Body of pancreas (tissue), 4 donors: ENCODE measurements around the gene NELFCD.

ENCODE experiments used
- POLR2A ChIP-seq, 3 donors: fragments of 450-650 bp; IDR thresholded peaks; one replicate each; pipeline ENCODE4 v1.6.1; 2016; ENCODE audit warnings: antibody characterized with exemption in 3 of 3, mild to moderate bottlenecking in 2 of 3
- TF ChIP-seq, protein P1 (sequence below), 7 experiments: fragments of 450-650 bp in 4 of 7; fragments of 200-600 bp in 3 of 7; sonication (generic) in 3 of 7; IDR thresholded peaks; one replicate each; pipeline ENCODE4 v1.5.1; 2016 to 2019; ENCODE audit warnings: antibody characterized with exemption in 7 of 7

DNA sequence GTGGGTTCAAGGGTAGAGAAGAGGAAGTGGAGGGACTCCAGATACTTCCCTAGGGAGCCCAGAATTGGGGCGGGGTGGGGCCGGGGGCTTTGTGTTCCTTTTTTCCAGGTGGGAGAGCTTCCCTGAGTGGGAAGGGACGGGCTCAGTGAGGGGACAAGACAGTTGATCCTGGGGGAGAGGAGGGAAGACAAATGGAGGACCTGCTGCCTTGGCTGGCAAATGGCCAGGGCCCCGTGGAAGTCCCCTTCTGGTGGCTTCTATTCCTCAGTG is 23.4 kb downstream of the NELFCD start:
- TF ChIP-seq, protein P1, sequence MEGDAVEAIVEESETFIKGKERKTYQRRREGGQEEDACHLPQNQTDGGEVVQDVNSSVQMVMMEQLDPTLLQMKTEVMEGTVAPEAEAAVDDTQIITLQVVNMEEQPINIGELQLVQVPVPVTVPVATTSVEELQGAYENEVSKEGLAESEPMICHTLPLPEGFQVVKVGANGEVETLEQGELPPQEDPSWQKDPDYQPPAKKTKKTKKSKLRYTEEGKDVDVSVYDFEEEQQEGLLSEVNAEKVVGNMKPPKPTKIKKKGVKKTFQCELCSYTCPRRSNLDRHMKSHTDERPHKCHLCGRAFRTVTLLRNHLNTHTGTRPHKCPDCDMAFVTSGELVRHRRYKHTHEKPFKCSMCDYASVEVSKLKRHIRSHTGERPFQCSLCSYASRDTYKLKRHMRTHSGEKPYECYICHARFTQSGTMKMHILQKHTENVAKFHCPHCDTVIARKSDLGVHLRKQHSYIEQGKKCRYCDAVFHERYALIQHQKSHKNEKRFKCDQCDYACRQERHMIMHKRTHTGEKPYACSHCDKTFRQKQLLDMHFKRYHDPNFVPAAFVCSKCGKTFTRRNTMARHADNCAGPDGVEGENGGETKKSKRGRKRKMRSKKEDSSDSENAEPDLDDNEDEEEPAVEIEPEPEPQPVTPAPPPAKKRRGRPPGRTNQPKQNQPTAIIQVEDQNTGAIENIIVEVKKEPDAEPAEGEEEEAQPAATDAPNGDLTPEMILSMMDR (IDR thresholded peaks at IDR 0.05), result no peak
- no peak for TF ChIP-seq POLR2A (IDR thresholded peaks at IDR 0.05)
